Neural cell (in vitro differentiated cells): ENCODE results near the gene MAN2A2.

Experiments
- EZH2 ChIP-seq: fragments of 200-600, 300-800 bp; shearing (Covaris generic), sonication (generic); IDR thresholded peaks from 2 replicates; pipeline ENCODE4 v1.6.1; 2014; ENCODE audit warnings: antibody characterized with exemption, low read length, borderline replicate concordance, mild to moderate bottlenecking; ENCODE audit not compliant: insufficient read depth, poor library complexity, severe bottlenecking
- MXI1 ChIP-seq: fragments of 450-650 bp; conservative IDR thresholded peaks from 2 replicates; pipeline ENCODE4 v1.6.1; 2014; ENCODE audit warnings: antibody characterized with exemption, mild to moderate bottlenecking; ENCODE audit not compliant: poor library complexity, severe bottlenecking
- POLR2AphosphoS5 ChIP-seq: IDR thresholded peaks from 2 replicates; pipeline ENCODE4 v1.6.1; 2012
- RAD21 ChIP-seq: fragments of 450-650 bp; conservative IDR thresholded peaks from 2 replicates; pipeline ENCODE4 v1.6.1; 2014; ENCODE audit warnings: antibody characterized with exemption, mild to moderate bottlenecking, moderate library complexity
- SMC3 ChIP-seq: fragments of 450-650 bp; conservative IDR thresholded peaks from 2 replicates; pipeline ENCODE4 v1.6.1; 2014; ENCODE audit warnings: antibody characterized with exemption, mild to moderate bottlenecking, moderate library complexity; ENCODE audit not compliant: poor library complexity
- TAF1 ChIP-seq: IDR thresholded peaks from 2 replicates; pipeline ENCODE4 v1.6.1; 2012; ENCODE audit warnings: low read depth
- TF ChIP-seq, protein P1 (sequence below): fragments of 450-650 bp; IDR thresholded peaks from 2 replicates; pipeline ENCODE4 v1.5.1; 2014; ENCODE audit warnings: antibody characterized with exemption, mild to moderate bottlenecking, moderate library complexity; ENCODE audit not compliant: poor library complexity, severe bottlenecking
- TF ChIP-seq, protein P2 (sequence below): IDR thresholded peaks from 2 replicates; pipeline ENCODE4 v1.6.1; 2012; ENCODE audit warnings: borderline replicate concordance

GRCh38 chr15:90970274-90970673 lies 67.2 kb downstream of the MAN2A2 start:
- TF ChIP-seq, protein P1, sequence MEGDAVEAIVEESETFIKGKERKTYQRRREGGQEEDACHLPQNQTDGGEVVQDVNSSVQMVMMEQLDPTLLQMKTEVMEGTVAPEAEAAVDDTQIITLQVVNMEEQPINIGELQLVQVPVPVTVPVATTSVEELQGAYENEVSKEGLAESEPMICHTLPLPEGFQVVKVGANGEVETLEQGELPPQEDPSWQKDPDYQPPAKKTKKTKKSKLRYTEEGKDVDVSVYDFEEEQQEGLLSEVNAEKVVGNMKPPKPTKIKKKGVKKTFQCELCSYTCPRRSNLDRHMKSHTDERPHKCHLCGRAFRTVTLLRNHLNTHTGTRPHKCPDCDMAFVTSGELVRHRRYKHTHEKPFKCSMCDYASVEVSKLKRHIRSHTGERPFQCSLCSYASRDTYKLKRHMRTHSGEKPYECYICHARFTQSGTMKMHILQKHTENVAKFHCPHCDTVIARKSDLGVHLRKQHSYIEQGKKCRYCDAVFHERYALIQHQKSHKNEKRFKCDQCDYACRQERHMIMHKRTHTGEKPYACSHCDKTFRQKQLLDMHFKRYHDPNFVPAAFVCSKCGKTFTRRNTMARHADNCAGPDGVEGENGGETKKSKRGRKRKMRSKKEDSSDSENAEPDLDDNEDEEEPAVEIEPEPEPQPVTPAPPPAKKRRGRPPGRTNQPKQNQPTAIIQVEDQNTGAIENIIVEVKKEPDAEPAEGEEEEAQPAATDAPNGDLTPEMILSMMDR = no peak
- TF ChIP-seq EZH2 (no peak), MXI1 (no peak), RAD21 (no peak), TAF1 (no peak), SMC3 (no peak), POLR2AphosphoS5 (no peak)
- TF ChIP-seq, protein P2, sequence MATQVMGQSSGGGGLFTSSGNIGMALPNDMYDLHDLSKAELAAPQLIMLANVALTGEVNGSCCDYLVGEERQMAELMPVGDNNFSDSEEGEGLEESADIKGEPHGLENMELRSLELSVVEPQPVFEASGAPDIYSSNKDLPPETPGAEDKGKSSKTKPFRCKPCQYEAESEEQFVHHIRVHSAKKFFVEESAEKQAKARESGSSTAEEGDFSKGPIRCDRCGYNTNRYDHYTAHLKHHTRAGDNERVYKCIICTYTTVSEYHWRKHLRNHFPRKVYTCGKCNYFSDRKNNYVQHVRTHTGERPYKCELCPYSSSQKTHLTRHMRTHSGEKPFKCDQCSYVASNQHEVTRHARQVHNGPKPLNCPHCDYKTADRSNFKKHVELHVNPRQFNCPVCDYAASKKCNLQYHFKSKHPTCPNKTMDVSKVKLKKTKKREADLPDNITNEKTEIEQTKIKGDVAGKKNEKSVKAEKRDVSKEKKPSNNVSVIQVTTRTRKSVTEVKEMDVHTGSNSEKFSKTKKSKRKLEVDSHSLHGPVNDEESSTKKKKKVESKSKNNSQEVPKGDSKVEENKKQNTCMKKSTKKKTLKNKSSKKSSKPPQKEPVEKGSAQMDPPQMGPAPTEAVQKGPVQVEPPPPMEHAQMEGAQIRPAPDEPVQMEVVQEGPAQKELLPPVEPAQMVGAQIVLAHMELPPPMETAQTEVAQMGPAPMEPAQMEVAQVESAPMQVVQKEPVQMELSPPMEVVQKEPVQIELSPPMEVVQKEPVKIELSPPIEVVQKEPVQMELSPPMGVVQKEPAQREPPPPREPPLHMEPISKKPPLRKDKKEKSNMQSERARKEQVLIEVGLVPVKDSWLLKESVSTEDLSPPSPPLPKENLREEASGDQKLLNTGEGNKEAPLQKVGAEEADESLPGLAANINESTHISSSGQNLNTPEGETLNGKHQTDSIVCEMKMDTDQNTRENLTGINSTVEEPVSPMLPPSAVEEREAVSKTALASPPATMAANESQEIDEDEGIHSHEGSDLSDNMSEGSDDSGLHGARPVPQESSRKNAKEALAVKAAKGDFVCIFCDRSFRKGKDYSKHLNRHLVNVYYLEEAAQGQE = no peak
